PC-3 (cell line): ENCODE results near the gene FSTL3. TPM values are rescaled to one million over a fixed set of nuclear protein-coding genes. Genes with fewer than 3 reads are reported as not detected.
A peak's percentile ranks its signal among the peaks of the same experiment; 100 is the strongest.

Experiments used
- ATAC-seq: fragments of 200-7000 bp; cut with Tn5 transposase; 2 replicates; pipeline ENCODE4 v1.9.1; 2020; ENCODE audit warnings: mild to moderate bottlenecking, moderate library complexity
- BruUV-seq: library from RNA; stranded (reverse); fragments of 400-500 nt; replicated peaks from 2 replicates; lab custom pipeline; 2021; lab: Mats Ljungman, UMichigan
- CTCF ChIA-PET: fragments of 300-600 bp; sonication (Branson Sonifier 250); formaldehyde crosslinking; loops from one replicate; lab custom pipeline; 2022; ENCODE audit warnings: antibody characterized with exemption; lab: Charles Lee
- POLR2A ChIA-PET: fragments of 300-600 bp; sonication (Branson Sonifier 250); formaldehyde crosslinking; loops from one replicate; lab custom pipeline; 2022; ENCODE audit warnings: antibody characterized with exemption; ENCODE audit not compliant: unreplicated experiment; lab: Charles Lee
- DNase-seq: peaks from one replicate; pipeline ENCODE4 v3.0.0-alpha.2; 2015
- H2AFZ ChIP-seq: fragments of 300-600 bp; sonication (generic); 2 replicates; pipeline ENCODE4 v1.6.0; 2016; ENCODE audit warnings: antibody characterized with exemption, low read length
- H3F3A ChIP-seq: fragments of 300-600 bp; sonication (generic); one replicate; pipeline ENCODE4 v1.6.0; 2017; ENCODE audit warnings: antibody characterized with exemption, low read length, control low read depth, mild to moderate bottlenecking; ENCODE audit not compliant: unreplicated experiment
- H3K27ac ChIP-seq: fragments of 300-600 bp; sonication (generic); 2 replicates; pipeline ENCODE4 v1.5.1; 2016; ENCODE audit warnings: mild to moderate bottlenecking, low read length
- H3K27me3 ChIP-seq: fragments of 300-600 bp; sonication (generic); 2 replicates; pipeline ENCODE4 v1.6.1; 2016; ENCODE audit warnings: low read length, mixed read lengths
- H3K36me3 ChIP-seq: fragments of 300-600 bp; sonication (generic); 2 replicates; pipeline ENCODE4 v1.6.1; 2016; ENCODE audit warnings: low read depth, mixed run types, low read length, mixed read lengths
- H3K4me1 ChIP-seq: fragments of 300-600 bp; sonication (generic); 2 replicates; pipeline ENCODE4 v1.5.1; 2016; ENCODE audit warnings: low read length; ENCODE audit not compliant: insufficient read depth
- H3K4me2 ChIP-seq: fragments of 300-600 bp; sonication (generic); 2 replicates; pipeline ENCODE4 v1.6.0; 2016; ENCODE audit warnings: low read length
- H3K4me3 ChIP-seq: fragments of 300-600 bp; sonication (generic); 2 replicates; pipeline ENCODE4 v1.5.1; 2016; ENCODE audit warnings: mild to moderate bottlenecking, low read length, mixed read lengths
- H3K79me2 ChIP-seq: fragments of 300-600 bp; sonication (generic); 2 replicates; pipeline ENCODE4 v1.6.1; 2017; ENCODE audit warnings: low read length, mixed read lengths
- H3K9ac ChIP-seq: fragments of 300-600 bp; sonication (generic); 2 replicates; pipeline ENCODE4 v1.6.0; 2016; ENCODE audit warnings: mild to moderate bottlenecking, low read length
- H3K9me2 ChIP-seq: fragments of 300-600 bp; sonication (generic); replicated peaks from 2 replicates; pipeline ENCODE4 v1.6.1; 2016; ENCODE audit warnings: mixed run types, low read length, mixed read lengths
- H3K9me3 ChIP-seq: fragments of 300-600 bp; sonication (generic); 2 replicates; pipeline ENCODE4 v1.6.1; 2016; ENCODE audit warnings: low read length, mixed read lengths
- H4K20me1 ChIP-seq: fragments of 300-600 bp; sonication (generic); 2 replicates; pipeline ENCODE4 v1.6.1; 2016; ENCODE audit warnings: low read length, mixed read lengths
- CTCF ChIP-seq: fragments of 300-600 bp; sonication (generic); conservative IDR thresholded peaks from 2 replicates; pipeline ENCODE4 v1.5.1; 2017; ENCODE audit warnings: antibody characterized with exemption, low read depth, mild to moderate bottlenecking, low read length
- EZH2 ChIP-seq: fragments of 300-600 bp; sonication (generic); IDR thresholded peaks from one replicate; pipeline ENCODE4 v1.6.1; 2017; ENCODE audit warnings: antibody characterized with exemption, mild to moderate bottlenecking, low read length; ENCODE audit not compliant: unreplicated experiment
- EZH2phosphoT487 ChIP-seq: fragments of 300-600 bp; sonication (generic); IDR thresholded peaks from 2 replicates; pipeline ENCODE4 v1.6.1; 2018; ENCODE audit warnings: mild to moderate bottlenecking, antibody characterized with exemption, low read length, borderline replicate concordance
- intact Hi-C: fragments of 100-400 bp; cut with micrococcal nuclease; formaldehyde crosslinking; loops from 2 replicates; pipeline ENCODE4 v1.9.0; 2023
- total RNA-seq: library from RNA; depleted of rRNA; stranded (reverse); fragments of >200 nt; gene quantifications from 2 replicates; pipeline ENCODE4 v1.2.3, GENCODE V29; 2014

FSTL3 gene
- total RNA-seq, 1 experiment from 2014 or later = 53.3 TPM

GRCh38 chr19:709196-709964 lies 33.2 kb downstream of the FSTL3 start:
- H3K79me2 ChIP-seq = no peaks in the 10 kb centered on the region
- no peak overlapping the region for H3K9ac ChIP-seq
- no peak for DNase-seq
- no peak overlapping the region for H2AFZ ChIP-seq
- no peaks in the 10 kb centered on the region for H3K36me3 ChIP-seq
- TF ChIP-seq EZH2 = no peak
- TF ChIP-seq EZH2phosphoT487 = no peak
- no peak for TF ChIP-seq CTCF
- no peaks in the 10 kb centered on the region for H3K27me3 ChIP-seq
- peak overlapping the region; percentile 58 for H3K4me3 ChIP-seq
- H3K4me1 ChIP-seq = no peaks in the 10 kb centered on the region
- BruUV-seq = no TSS peak
- H3K27ac ChIP-seq = no peak overlapping the region
- ChIA-PET CTCF (no interaction called here), POLR2A (no interaction called here)
- intact Hi-C loops = no loop called here
- H3K9me2 ChIP-seq = no peaks in the 10 kb centered on the region
- H3K4me2 ChIP-seq = peak overlapping the region; percentile 69
- H4K20me1 ChIP-seq = no peaks in the 10 kb centered on the region
- ATAC-seq = no peak
- no peaks in the 10 kb centered on the region for H3K9me3 ChIP-seq
- no peaks in the 10 kb centered on the region for H3F3A ChIP-seq

GRCh38 chr19:709965-710571 lies 33.9 kb downstream of the FSTL3 start:
- Histone ChIP-seq H3K36me3 (no peaks in the 10 kb centered on the region), H2AFZ (no peak overlapping the region), H3K4me2 (no peak overlapping the region), H3K27me3 (no peaks in the 10 kb centered on the region), H3K4me1 (no peaks in the 10 kb centered on the region), H3K9me2 (no peaks in the 10 kb centered on the region), H3K9ac (no peak overlapping the region), H3K79me2 (no peaks in the 10 kb centered on the region), H3F3A (no peaks in the 10 kb centered on the region), H3K9me3 (no peaks in the 10 kb centered on the region), H3K27ac (no peak overlapping the region), H4K20me1 (no peaks in the 10 kb centered on the region), H3K4me3 (no peak overlapping the region; the same call in 1 of the 2 replicates)
- no peak for DNase-seq
- TF ChIP-seq EZH2 = no peak
- CTCF ChIA-PET = no interaction called here
- no peak for ATAC-seq
- BruUV-seq = no TSS peak
- POLR2A ChIA-PET = no interaction called here
- intact Hi-C loops = loop anchor here (5.0 kb wide), 1 partner anchor 33 kb away; the partner anchor contains the start of gene FSTL3

- H3K4me1 ChIP-seq = no peaks in the 10 kb centered on the region
- H2AFZ ChIP-seq = no peak overlapping the region
- intact Hi-C loops = loop anchor here (5.0 kb wide), 1 partner anchor 33 kb away; the partner anchor contains the start of gene FSTL3
- no peak overlapping the region for H3K9ac ChIP-seq
- no peaks in the 10 kb centered on the region for H3K9me3 ChIP-seq
- no TSS peak for BruUV-seq
- no peaks in the 10 kb centered on the region for H3K79me2 ChIP-seq
- no peak overlapping the region for H3K27ac ChIP-seq
- POLR2A ChIA-PET = no interaction called here
- no peaks in the 10 kb centered on the region for H4K20me1 ChIP-seq
- H3K9me2 ChIP-seq = no peaks in the 10 kb centered on the region
- CTCF ChIA-PET = no interaction called here
- no peak for TF ChIP-seq EZH2phosphoT487
- no peak for TF ChIP-seq EZH2
- no peak for TF ChIP-seq CTCF
- no peaks in the 10 kb centered on the region for H3F3A ChIP-seq
- no peak for DNase-seq
- no peak overlapping the region for H3K4me3 ChIP-seq
- no peaks in the 10 kb centered on the region for H3K36me3 ChIP-seq
- ATAC-seq = no peak
- no peak overlapping the region for H3K4me2 ChIP-seq
- no peaks in the 10 kb centered on the region for H3K27me3 ChIP-seq
These were observed 34.6 kb downstream of the FSTL3 start for GRCh38 chr19:710767-711166.
